Measurements from ENCODE around the gene GPR150.

DNA sequence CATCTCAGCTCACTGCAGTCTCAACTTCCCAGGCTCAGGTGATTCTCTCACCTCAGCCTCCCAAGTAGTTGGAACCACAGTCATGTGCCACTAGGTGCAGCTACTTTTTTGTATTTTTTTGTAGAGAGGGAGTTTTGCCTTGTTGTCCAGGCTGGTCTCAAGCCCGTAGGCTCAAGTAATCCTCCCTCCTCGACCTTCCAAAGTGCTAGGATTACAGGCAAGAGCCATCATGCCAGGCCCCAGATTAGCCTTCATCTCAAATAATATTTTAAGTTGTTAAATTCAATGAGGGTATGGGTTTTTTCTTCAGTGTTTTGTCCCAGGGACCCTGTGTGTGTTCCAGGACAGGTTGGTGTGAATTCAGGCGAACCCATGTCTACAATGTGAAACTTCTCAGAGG, 14.2 kb downstream of the GPR150 start:
- TF ChIP-seq, protein P1, sequence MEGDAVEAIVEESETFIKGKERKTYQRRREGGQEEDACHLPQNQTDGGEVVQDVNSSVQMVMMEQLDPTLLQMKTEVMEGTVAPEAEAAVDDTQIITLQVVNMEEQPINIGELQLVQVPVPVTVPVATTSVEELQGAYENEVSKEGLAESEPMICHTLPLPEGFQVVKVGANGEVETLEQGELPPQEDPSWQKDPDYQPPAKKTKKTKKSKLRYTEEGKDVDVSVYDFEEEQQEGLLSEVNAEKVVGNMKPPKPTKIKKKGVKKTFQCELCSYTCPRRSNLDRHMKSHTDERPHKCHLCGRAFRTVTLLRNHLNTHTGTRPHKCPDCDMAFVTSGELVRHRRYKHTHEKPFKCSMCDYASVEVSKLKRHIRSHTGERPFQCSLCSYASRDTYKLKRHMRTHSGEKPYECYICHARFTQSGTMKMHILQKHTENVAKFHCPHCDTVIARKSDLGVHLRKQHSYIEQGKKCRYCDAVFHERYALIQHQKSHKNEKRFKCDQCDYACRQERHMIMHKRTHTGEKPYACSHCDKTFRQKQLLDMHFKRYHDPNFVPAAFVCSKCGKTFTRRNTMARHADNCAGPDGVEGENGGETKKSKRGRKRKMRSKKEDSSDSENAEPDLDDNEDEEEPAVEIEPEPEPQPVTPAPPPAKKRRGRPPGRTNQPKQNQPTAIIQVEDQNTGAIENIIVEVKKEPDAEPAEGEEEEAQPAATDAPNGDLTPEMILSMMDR (IDR thresholded peaks at IDR 0.05), result no peak
- no peak for TF ChIP-seq POLR2A (IDR thresholded peaks at IDR 0.05)
- TF ChIP-seq POLR2AphosphoS5 (IDR thresholded peaks at IDR 0.05), result no peak
